Activated CD4-positive, alpha-beta T cell treated with anti-CD3 and anti-CD28 coated beads, Interleukin-2, Interleukin-4, amounts not matched to agents 100 ng/mL and 50 ng/mL, durations not matched to agents 16 hours and 8 hours (primary cell): ENCODE results near the gene SETD2.
A peak's percentile ranks its signal among the peaks of the same experiment; 100 is the strongest.

Experiments
- DNase-seq: peaks from one replicate; pipeline ENCODE4 v3.0.0-alpha.2; 2020; ENCODE audit warnings: low spot score

SETD2 gene

DNA sequence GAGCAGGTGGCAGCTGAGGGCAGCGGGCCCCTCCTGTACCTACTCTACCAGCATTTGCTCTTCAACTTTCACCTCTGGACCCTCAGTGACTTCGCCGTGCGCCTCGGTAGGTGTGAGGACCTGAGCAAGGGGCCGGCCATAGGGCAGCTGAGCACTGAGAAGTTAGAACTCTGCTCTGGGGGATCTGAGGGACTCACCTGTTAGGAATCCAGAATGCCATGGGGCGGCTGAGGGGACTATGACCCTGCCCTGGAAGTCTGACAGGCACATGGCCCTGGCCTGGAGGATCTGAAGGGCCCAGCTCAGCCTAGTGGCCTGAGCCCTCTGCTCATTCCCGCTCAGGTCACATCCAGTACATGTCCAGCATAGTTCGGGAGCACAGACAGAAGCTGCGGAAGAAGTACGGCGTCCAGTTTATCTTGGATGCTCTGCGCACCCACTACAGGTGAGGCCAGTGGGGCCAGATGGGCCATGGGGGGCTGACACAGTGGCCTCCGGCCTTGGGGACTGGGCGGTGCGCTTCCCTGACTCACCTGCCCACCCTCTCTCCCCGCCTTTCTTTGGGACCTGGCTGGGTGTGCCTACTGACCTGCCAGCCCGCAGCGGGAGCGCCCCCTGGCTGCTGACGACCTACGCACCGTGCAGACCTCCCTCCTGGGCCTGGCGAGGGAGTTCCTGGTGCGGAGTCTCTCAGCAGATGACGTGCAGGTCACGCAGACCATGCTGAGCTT is 165.6 kb downstream of the SETD2 start:
- peak; percentile 60 for DNase-seq

DNA sequence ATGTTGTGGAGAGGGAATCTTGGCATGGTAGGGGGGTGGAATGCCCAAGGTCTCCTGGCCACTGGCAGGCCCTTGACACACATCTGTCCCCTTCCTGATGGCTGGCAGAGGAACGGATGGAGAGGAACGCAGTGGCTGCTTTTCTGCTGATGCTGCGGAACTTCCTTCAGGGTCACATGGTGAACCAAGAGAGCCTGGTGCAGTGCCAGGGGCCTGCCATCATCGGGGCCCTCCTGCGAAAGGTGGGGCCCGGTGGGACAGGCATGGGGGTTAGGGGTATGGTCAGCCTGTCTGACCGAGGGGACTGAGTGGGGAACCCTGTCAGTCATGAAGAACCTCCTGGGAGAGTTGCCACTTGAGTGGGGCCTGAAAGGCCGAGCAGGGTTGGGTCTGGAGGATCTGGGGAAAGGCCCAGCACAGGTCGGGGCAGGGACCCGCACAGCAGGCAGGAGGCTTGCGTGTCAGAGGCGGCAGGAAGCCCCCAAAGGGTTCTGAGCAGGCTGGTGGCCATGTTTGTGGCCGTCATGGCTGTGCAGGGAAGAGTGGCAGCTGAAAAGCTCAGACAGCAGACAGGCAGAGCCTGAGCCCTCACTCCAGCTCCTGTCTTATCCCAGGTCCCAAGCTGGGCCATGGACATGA is 166.3 kb downstream of the SETD2 start:
- no peak for DNase-seq

DNA sequence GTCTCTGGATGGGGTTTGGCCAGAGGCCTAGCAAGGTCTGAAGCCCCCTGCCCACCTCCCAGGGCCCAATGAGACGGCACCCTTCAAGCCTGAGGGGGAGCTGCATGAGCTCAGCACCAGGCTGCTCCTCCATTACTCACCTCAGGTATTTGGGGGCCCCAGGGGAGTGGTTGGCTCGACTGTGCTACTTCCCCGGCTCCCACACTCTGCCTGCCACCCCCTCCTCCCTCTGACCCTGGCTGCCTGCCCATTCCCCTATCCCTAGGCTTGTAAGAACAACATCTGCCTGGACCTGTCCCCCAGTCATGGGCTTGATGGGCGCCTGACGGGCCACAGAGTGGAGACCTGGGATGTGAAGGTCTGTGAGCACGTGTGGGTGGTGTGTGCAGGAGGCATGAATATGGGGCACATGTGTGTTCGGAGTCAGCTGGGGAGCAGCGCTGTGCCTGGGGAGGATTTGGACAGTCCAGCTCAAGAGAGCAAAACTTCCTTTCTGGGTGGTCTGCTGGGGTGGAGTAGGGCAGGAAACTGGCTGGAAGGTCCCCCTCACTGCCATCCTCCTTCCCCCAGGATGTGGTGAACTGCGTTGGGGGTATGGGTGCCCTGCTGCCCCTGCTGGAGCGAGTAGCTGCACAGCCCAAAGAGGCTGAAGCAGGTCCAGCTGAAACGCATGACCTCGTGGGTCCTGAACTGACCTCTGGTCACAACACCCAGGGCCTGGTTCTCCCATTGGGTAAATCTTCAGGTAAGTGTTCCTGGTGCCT is 167.0 kb downstream of the SETD2 start:
- DNase-seq, result no peak

DNA sequence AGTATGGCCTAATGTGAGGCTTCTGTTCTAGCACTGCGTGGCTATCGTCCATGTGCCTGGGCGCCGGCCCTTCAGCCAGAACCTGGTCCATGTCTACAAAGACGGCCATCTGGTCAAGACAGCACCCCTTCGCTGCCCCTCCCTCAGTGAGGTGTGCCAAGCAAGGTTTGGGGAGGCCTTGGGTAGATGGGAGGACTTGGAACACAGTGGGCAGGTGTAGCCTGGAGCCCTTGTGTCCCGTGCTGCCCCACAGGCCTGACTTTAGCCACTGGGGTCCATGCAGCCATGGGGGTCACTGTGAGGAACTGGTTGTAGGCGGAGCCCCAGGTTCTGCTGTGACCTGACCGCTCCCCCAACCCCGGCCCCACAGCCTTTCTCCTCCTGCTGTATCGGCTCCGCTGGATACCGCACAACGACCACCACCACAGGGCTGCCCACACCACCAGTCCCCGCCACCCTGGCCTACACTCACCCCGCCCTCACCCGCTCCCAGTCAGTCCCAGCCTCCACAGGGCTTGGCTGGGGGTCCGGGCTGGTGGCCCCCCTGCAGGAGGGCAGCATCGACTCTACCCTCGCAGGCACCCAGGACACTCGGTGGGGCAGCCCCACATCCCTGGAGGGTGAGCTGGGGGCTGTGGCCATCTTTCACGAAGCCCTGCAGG is 167.9 kb downstream of the SETD2 start:
- DNase-seq, result no peak

DNA sequence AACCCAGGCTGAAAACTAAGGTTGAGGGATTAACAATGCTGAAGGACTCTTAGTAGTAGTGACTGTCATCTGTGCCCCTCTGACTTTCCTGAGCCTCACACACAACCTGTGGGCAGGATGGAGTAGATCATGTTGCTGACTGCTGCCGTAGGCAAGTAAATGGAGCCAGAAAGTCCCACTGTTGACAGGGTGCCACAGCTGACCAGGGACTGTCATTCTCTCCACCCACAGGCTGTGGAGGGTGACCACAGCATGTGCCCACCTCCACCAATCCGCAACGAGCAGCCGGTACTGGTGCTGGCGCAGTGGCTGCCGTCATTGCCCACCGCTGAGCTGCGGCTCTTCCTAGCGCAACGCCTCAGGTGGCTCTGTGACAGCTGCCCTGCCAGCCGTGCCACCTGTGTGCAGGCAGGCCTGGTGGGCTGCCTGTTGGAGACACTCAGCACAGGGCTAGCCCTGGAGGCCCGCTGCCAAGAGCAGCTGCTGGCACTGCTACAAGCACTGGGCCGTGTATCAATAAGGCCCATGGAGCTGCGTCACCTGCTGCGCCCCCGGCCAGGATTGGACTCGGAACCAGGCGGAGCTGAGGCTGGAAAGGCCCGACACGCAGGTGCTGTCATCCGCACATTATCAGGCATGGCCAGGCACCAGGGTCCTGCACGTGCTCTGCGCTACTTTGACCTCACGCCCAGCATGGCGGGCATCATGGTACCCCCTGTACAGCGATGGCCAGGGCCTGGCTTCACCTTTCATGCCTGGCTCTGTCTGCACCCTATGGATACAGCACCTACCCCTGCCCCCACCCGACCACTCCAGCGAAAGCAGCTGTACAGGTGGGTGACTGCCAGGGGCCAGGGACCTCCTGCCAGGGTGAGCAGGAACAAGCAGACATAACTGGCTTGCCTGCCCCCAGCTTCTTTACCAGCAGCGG is 168.8 kb downstream of the SETD2 start:
- DNase-seq, result no peak

DNA sequence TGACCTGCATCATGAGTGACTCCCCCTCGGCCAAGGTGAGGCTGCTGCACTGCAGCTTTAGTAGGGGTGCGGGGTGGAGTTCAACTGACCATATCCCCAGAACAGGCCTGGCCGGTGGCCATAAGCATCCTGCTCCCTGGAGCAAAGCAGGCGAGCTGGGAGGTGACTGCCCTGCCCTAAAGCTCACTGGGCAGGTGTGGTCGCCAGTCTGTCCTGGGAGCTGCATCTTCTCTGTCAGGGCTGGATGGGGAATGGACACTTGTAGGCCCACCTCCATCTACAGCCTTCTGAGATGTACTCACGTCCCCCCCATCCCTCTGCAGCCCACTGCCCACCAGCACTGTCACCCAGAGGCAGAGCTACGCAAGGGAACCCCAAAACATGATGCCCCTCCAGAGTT is 169.9 kb downstream of the SETD2 start:
- DNase-seq, result no peak

DNA sequence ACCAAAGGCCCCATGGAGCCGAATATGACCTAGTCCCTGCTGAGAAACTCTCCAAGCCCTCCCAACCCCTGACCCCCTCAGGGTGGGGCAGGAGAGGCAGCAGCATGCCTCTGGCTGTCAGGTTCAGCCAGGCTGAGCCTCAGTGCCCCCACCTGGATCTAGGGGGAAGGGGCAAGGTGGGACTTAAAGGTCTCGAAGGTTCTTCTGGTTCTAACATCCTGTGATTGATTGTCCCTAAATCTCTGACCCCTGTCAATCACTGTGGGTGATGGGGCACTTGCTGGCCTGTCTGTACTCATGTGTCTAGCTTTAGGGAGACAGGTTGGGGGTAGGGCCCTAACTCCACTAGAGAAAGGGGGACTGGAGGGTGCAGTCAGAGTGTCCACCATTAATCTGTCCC is 170.6 kb downstream of the SETD2 start:
- no peak for DNase-seq

DNA sequence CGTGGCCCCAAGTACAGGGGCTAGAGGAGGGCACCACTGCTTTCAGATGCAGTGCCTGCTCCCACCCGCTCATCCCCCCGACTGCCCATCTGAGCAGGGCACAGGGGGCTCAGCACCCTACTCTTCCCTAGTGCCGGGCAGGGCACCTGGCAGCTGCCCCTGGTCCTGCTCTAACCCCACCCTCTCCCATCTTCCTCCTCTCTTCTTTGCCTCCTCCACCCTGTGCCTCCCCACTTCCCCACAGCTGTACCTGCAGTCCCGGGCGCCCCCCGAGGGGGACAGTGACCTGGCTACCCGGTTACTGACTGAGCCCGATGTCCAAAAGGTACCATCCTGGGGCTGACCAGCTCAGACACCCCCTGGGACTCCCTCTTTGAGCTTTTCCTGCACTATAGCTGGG is 171.7 kb downstream of the SETD2 start:
- DNase-seq, result no peak

DNA sequence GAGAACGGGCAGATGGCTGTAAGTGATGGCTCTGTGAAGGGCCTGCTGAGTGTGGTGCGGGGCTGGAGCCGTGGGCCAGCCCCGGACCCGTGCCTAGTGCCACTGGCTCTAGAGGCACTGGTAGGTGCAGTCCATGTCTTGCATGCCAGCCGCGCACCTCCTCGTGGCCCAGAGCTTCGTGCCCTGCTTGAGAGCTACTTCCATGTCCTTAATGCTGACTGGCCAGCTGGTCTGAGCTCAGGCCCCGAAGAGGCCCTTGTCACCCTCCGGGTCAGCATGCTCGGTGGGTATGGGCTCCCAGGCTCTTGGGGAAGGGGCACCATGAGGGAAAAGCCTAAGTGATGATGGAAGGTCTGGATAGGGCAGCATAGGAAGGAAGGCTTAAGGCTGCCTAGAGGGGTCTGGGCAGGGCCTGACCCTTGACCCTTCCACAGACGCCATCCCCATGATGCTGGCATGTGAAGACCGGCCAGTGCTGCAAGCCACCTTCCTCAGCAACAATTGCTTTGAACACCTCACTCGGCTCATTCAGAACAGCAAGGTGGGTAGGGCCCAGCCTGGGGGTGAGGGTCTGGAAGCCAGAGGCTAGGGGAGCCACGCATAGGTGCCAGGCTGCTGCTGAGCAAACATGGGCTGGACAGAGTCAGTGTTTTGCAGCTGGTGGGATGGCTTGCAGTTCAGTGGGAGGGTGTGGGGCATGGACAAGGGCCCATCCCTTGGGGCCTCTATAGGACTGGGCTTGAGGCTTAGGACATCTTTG is 172.3 kb downstream of the SETD2 start:
- DNase-seq, result no peak

DNA sequence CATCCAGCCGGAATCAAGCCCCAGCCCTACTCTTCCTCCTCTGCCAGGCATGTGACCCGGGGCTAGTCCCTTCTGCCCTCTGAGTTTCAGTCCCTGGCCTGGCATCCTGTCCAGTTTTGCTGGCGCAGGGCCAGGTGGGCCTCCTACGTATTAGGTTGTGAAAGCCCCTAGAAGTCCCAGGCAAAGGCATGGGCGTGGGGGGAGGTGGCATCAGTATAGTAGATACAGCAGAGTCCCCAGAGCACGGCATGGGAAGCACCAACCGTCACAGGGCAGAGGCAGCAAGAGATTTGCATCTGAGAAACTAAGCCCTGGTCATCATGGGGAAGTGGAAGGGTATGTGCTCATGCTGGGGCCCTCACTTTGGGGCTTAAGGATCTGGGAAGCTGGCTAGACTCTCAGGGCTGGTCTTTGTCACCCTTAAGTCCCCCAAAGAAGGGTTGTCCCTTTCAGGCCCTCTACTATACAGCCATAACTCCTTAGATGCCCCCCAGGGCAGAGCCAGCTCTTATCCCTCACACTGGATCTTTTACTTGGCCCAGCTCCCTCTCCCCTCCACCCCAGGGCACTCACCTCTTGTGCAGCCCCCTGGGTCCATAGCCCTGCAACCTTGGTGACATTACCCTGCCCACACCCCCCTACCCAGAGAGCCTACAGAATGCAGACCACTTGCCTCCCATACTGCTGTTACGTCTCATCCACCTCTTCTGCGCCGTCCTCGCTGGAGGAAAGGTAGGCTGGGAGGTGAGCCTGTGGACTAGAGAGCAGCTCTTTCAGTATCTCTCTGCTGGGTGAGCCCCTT is 173.1 kb downstream of the SETD2 start:
- DNase-seq, result no peak

DNA sequence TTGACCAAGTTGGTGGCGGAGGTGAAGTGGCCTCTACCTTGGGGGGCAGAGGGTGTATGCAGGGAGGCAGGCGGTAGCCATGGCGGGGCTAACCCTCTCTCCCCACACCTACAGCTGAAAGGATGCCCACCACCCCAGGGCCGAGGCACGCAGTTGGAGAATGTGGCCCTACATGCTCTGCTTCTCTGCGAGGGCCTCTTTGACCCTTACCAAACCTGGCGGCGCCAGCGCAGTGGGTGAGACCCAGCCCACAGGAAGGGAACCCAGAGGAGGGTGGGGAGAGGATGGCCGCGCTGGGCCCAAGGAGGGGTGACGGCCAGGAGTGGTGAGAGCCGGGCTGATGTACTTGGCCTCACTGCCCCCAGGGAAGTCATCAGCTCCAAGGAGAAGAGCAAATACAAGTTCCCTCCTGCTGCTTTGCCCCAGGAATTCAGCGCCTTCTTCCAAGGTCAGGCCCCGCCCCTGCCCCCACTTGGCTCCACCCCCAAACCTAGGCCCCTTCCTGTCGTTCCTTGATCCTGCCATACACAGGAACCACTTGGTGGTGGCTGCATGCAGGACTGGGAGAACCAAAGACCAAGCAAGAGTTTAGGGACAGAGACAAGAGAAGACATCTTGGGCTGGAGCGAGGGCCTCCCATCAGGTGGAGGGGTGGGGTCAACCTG is 174.6 kb downstream of the SETD2 start:
- no peak for DNase-seq

DNA sequence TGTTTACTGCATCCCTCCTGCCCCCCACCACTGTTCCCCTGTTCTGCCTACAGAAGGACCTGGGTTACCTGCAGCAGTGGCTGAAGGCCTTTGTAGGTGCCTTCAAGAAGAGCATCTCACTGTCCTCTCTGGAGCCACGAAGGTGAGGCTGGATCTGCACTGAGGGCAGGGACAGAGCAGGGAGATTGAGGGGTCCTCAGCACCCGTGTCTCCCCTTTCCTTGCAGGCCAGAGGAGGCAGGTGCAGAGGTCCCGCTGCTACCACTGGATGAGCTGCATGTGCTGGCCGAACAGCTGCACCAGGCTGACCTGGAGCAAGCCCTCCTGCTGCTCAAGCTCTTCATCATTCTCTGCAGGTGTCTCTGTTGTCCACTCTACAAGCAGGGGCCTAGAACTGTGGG is 175.3 kb downstream of the SETD2 start:
- no peak for DNase-seq

DNA sequence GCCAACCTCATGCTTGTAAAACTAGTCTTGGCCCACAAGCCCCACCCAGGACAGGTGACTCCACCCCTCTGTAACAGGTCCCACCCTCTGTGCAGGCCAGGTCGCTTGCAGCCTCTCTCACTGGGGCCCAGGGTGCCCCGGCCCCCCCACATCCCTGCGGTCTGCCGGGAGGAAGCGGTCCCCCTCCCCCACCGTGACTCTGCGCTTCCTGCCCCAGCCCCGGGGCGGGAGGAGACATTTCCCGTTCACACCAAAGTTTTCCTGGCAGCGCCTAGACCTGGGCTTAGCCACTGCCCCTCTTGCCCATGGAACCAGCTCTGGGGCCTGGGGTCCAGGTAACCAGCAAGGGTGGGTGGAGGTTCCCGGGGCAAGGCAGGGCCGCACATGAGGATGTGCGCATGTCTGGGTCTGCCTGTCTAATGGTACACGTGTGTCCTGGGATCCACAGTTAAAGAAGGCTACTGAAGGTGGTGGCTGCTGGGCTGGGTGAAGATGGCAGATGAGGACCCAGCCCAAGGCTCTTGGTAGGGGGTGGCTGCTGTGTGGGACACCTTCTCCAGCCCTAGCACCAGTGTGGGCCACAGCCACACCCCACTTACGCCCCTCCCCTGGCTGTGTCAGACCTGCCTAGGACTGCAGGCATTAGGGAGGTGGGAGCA is 176.0 kb downstream of the SETD2 start:
- peak; percentile 93 for DNase-seq

DNA sequence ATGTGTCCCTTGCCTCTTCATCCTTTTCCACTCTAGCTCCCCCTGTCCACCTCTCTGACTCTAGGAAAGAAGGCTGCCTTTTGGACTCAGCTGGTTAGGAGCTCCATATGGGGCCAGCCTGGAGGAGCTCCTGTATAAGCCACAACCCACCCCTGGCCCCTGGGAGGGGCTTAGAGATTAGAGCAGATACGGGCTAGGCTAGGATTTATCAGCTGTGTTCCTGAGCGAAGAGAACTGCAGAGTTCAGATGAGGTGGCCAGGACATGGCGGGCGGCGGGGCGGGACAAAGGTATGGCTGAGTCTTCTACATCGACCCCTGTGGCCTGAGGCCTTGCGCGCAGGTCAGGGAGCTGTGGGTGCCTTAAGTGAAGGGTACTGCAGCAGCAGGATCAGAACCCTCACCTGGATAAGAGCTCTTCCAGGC is 176.6 kb downstream of the SETD2 start:
- DNase-seq, result no peak

DNA sequence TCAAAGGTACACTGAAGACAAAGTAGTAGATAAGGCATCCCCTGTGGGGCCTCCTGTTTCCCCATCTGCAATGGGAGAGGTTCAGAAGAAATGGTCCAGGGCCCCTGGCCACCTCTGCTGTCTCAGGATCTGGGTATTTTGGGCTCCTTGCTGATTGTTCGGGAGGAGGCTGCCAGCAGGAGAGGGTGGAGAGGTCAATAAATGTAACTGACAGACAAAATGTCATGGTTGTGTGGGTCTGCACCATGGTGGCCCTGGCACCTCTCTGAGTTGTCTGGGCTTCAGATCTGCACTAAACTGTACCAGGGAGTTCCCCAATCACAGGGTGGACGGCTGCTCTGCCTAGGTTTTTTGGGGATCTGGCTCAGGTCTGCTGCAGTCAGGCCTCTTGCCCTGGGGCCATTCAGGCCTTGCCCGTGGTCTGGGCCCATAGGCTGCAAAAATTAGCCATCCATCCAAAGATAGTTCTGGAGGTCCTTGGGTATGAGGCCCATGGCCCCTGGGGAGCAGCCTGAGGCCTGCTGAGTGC is 177.1 kb downstream of the SETD2 start:
- no peak for DNase-seq

DNA sequence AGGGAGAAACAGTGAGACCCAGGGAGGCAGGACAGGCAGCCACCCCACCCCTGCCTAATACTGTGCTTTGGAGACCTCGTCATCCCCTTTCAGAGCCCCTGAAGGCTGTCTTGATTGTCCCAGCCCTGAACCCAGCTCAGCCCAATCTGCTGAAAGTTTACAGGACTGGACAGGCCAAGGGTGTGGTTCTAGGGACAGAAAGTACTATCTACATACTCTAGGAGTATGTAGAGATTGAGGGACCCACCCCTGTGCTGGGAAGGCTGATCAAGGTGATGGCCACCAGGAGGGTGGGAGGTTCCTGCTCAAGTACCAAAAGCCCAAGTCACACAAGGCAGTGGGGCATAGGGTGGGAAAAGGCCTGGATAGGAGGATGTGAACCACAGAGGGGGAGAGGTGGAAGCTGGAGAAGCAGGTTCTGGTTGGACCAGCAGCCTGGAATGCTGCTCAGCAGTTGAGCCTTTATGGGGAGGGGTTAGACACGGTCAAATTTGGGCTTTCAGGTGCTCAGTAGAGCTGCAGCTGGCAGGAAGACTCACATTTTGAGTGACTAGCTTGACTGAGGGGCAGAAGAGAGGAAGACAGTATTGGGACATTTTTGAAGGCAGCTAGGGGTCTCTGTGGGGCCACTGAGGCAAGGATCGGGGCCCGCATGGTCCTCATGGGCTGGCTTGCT is 177.7 kb downstream of the SETD2 start:
- no peak for DNase-seq

DNA sequence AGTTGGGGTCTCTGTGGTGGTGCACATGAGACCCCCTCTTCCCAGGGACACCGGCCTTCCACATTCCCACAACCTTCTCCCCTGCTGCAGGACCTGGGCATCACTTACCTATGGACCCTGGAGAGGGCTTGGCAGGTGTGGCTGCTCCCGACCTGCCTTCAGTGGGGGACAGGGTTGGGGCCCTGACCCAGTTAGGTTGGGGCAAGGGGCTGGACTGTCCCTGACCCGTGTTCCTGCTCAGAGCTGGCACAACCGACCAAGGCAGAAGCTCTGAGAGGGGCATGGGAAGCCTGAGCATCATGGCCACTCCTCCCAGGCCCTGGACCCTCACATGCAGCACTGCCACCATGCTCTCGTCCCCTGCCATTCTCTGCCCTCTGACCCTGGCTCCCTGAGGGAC is 178.3 kb downstream of the SETD2 start:
- DNase-seq, result no peak
